SK-N-SH treated with all-trans-retinoic acid at 6 μM for 48 hours (cell line): Measurements from ENCODE around the gene CPSF2.

Source experiments
- ARNTL ChIP-seq: fragments of 450-650 bp; formaldehyde crosslinking; IDR thresholded peaks from 2 replicates; pipeline ENCODE4 v1.5.0; 2020; ENCODE audit warnings: low read depth, mild to moderate bottlenecking, moderate library complexity, borderline replicate concordance
- ESRRG ChIP-seq: fragments of 250-450 bp; sonication (Bioruptor Pico); IDR thresholded peaks from 2 replicates; pipeline ENCODE4 v1.6.1; 2021; ENCODE audit warnings: mild to moderate bottlenecking
- OSR1 ChIP-seq: fragments of 250-450 bp; sonication (Bioruptor Pico); IDR thresholded peaks from 2 replicates; pipeline ENCODE4 v1.8.0; 2022; ENCODE audit warnings: moderate library complexity, mild to moderate bottlenecking, inconsistent platforms
- PPARA ChIP-seq: fragments of 250-450 bp; sonication (Bioruptor Pico); IDR thresholded peaks from 2 replicates; pipeline ENCODE4 v1.5.0; 2020; ENCODE audit warnings: mild to moderate bottlenecking, borderline replicate concordance
- TOX ChIP-seq: fragments of 250-450 bp; sonication (Bioruptor Pico); IDR thresholded peaks from 2 replicates; pipeline ENCODE4 v1.8.0; 2021; ENCODE audit warnings: mild to moderate bottlenecking, moderate library complexity, borderline replicate concordance
- ZFP3 ChIP-seq: fragments of 250-450 bp; sonication (Bioruptor Pico); IDR thresholded peaks from 2 replicates; pipeline ENCODE4 v1.5.0; 2020; ENCODE audit warnings: mild to moderate bottlenecking, moderate library complexity
- ZFP30 ChIP-seq: fragments of 450-650 bp; formaldehyde crosslinking; IDR thresholded peaks from 2 replicates; pipeline ENCODE4 v1.5.0; 2022; ENCODE audit warnings: mild to moderate bottlenecking, moderate library complexity
- ZNF565 ChIP-seq: fragments of 450-650 bp; formaldehyde crosslinking; conservative IDR thresholded peaks from 2 replicates; pipeline ENCODE4 v1.5.0; 2020; ENCODE audit warnings: low read depth, mild to moderate bottlenecking, moderate library complexity
- ZNF8 ChIP-seq: fragments of 450-650 bp; formaldehyde crosslinking; IDR thresholded peaks from 2 replicates; pipeline ENCODE4 v1.5.0; 2020; ENCODE audit warnings: mild to moderate bottlenecking, moderate library complexity
- TF ChIP-seq, protein P1 (sequence below): fragments of 250-450 bp; sonication (Bioruptor Pico); IDR thresholded peaks from 2 replicates; pipeline ENCODE4 v1.8.0; 2021; ENCODE audit warnings: low read depth, mild to moderate bottlenecking, moderate library complexity, borderline replicate concordance
- TF ChIP-seq, protein P2 (sequence below): fragments of 250-450 bp; sonication (Bioruptor Pico); IDR thresholded peaks from 2 replicates; pipeline ENCODE4 v1.8.0; 2020; ENCODE audit warnings: mild to moderate bottlenecking, moderate library complexity, borderline replicate concordance
- TF ChIP-seq, protein P3 (sequence below): fragments of 250-450 bp; sonication (Bioruptor Pico); IDR thresholded peaks from 2 replicates; pipeline ENCODE4 v1.5.0; 2020; ENCODE audit warnings: mild to moderate bottlenecking, moderate library complexity

DNA sequence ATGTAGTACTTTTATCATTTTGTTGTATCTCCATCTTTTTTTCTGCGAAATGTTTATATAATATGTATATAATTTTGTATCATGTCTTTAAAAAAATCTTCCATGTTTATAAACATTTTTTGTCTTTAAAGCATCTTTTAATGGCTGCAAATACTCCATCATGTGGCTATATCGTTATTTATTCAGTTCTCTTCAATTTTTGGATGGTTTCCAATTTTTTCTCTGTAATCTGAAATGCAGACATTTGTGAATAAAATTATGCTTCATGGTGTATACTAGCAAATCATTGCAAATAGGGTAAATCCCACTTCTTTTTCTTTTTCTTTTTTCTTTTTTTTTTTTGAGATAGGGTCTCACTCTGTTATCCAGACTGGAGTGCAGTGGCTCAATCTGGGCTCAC is 54.0 kb downstream of the CPSF2 start:
- no peak for TF ChIP-seq PPARA (CRISPR knock-in tag)
- no peak for TF ChIP-seq OSR1 (CRISPR knock-in tag)
- TF ChIP-seq ZFP3 = no peak
- no peak for TF ChIP-seq ESRRG
- TF ChIP-seq, protein P1, sequence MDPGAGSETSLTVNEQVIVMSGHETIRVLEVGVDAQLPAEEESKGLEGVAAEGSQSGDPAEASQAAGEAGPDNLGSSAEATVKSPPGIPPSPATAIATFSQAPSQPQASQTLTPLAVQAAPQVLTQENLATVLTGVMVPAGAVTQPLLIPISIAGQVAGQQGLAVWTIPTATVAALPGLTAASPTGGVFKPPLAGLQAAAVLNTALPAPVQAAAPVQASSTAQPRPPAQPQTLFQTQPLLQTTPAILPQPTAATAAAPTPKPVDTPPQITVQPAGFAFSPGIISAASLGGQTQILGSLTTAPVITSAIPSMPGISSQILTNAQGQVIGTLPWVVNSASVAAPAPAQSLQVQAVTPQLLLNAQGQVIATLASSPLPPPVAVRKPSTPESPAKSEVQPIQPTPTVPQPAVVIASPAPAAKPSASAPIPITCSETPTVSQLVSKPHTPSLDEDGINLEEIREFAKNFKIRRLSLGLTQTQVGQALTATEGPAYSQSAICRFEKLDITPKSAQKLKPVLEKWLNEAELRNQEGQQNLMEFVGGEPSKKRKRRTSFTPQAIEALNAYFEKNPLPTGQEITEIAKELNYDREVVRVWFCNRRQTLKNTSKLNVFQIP (CRISPR knock-in tag) = no peak
- TF ChIP-seq ZFP30 (CRISPR knock-in tag) = no peak
- TF ChIP-seq ZNF565 (CRISPR knock-in tag) = no peak
- TF ChIP-seq ZNF8 (CRISPR knock-in tag) = no peak
- TF ChIP-seq, protein P2, sequence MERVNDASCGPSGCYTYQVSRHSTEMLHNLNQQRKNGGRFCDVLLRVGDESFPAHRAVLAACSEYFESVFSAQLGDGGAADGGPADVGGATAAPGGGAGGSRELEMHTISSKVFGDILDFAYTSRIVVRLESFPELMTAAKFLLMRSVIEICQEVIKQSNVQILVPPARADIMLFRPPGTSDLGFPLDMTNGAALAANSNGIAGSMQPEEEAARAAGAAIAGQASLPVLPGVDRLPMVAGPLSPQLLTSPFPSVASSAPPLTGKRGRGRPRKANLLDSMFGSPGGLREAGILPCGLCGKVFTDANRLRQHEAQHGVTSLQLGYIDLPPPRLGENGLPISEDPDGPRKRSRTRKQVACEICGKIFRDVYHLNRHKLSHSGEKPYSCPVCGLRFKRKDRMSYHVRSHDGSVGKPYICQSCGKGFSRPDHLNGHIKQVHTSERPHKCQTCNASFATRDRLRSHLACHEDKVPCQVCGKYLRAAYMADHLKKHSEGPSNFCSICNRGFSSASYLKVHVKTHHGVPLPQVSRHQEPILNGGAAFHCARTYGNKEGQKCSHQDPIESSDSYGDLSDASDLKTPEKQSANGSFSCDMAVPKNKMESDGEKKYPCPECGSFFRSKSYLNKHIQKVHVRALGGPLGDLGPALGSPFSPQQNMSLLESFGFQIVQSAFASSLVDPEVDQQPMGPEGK (CRISPR knock-in tag) = no peak
- no peak for TF ChIP-seq TOX
- TF ChIP-seq ARNTL (CRISPR knock-in tag) = no peak
- TF ChIP-seq, protein P3, sequence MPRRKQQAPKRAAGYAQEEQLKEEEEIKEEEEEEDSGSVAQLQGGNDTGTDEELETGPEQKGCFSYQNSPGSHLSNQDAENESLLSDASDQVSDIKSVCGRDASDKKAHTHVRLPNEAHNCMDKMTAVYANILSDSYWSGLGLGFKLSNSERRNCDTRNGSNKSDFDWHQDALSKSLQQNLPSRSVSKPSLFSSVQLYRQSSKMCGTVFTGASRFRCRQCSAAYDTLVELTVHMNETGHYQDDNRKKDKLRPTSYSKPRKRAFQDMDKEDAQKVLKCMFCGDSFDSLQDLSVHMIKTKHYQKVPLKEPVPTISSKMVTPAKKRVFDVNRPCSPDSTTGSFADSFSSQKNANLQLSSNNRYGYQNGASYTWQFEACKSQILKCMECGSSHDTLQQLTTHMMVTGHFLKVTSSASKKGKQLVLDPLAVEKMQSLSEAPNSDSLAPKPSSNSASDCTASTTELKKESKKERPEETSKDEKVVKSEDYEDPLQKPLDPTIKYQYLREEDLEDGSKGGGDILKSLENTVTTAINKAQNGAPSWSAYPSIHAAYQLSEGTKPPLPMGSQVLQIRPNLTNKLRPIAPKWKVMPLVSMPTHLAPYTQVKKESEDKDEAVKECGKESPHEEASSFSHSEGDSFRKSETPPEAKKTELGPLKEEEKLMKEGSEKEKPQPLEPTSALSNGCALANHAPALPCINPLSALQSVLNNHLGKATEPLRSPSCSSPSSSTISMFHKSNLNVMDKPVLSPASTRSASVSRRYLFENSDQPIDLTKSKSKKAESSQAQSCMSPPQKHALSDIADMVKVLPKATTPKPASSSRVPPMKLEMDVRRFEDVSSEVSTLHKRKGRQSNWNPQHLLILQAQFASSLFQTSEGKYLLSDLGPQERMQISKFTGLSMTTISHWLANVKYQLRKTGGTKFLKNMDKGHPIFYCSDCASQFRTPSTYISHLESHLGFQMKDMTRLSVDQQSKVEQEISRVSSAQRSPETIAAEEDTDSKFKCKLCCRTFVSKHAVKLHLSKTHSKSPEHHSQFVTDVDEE = no peak
